Karpas-422 (cell line): ENCODE results near the gene OTOP3. TPM values are rescaled to one million over a fixed set of nuclear protein-coding genes. Genes with fewer than 3 reads are reported as not detected.

Experiments
- DNase-seq: peaks from one replicate; pipeline ENCODE4 v3.0.0-alpha.2; 2015
- H2AFZ ChIP-seq: fragments of 200-600 bp; sonication (generic); 2 replicates; pipeline ENCODE4 v1.6.1; 2014; ENCODE audit warnings: antibody characterized with exemption, low read length, mixed read lengths
- H3K27ac ChIP-seq: fragments of 200-600 bp; sonication (generic); 2 replicates; pipeline ENCODE4 v1.5.1; 2014; ENCODE audit warnings: mild to moderate bottlenecking, low read length, moderate library complexity
- H3K27me3 ChIP-seq: fragments of 200-600 bp; sonication (generic); 2 replicates; pipeline ENCODE4 v1.6.1; 2014; ENCODE audit warnings: low read length, mixed read lengths
- H3K36me3 ChIP-seq: fragments of 200-600 bp; sonication (generic); 2 replicates; pipeline ENCODE4 v1.6.1; 2014; ENCODE audit warnings: low read length, mixed read lengths; ENCODE audit not compliant: insufficient read depth
- H3K4me1 ChIP-seq: fragments of 200-600 bp; sonication (generic); 2 replicates; pipeline ENCODE4 v1.6.1; 2014; ENCODE audit warnings: mild to moderate bottlenecking, low read length, mixed read lengths
- H3K4me2 ChIP-seq: fragments of 200-600 bp; sonication (generic); 2 replicates; pipeline ENCODE4 v1.6.1; 2014; ENCODE audit warnings: low read length, low read depth, mild to moderate bottlenecking; ENCODE audit not compliant: poor library complexity, severe bottlenecking
- H3K4me3 ChIP-seq: fragments of 200-600 bp; sonication (generic); 2 replicates; pipeline ENCODE4 v1.5.1; 2014; ENCODE audit warnings: mild to moderate bottlenecking, antibody characterized with exemption, low read length, mixed read lengths
- H3K79me2 ChIP-seq: fragments of 200-600 bp; sonication (generic); 2 replicates; pipeline ENCODE4 v1.6.1; 2014; ENCODE audit warnings: mild to moderate bottlenecking, low read length, mixed read lengths
- H3K9ac ChIP-seq: fragments of 200-600 bp; sonication (generic); 2 replicates; pipeline ENCODE4 v1.6.0; 2014; ENCODE audit warnings: low read length
- H3K9me2 ChIP-seq: fragments of 200-600 bp; sonication (generic), shearing (Covaris generic); replicated peaks from 2 replicates; pipeline ENCODE4 v1.6.0; 2014; ENCODE audit warnings: mild to moderate bottlenecking, low read length, moderate library complexity; ENCODE audit not compliant: insufficient read depth
- H3K9me3 ChIP-seq: fragments of 300-700, 200-600 bp; sonication (generic); 2 replicates; pipeline ENCODE4 v1.6.1; 2014; ENCODE audit warnings: low read length, mixed read lengths
- H4K20me1 ChIP-seq: fragments of 200-600 bp; sonication (generic); 2 replicates; pipeline ENCODE4 v1.6.1; 2014; ENCODE audit warnings: mild to moderate bottlenecking, antibody characterized with exemption, low read length, low read depth; ENCODE audit not compliant: insufficient read depth
- total RNA-seq: library from RNA; depleted of rRNA; stranded (reverse); fragments of >200 nt; shearing (Covaris generic); gene quantifications from 2 replicates; pipeline ENCODE4 v1.2.3, GENCODE V29; 2014; ENCODE audit warnings: low replicate concordance

OTOP3 gene
- total RNA-seq, 1 experiment from 2014 or later: not detected

- no peak overlapping the region for H3K4me2 ChIP-seq
Measured at GRCh38 chr17:74921026-74921681, 14.5 kb upstream of the OTOP3 start.

GRCh38 chr17:74921769-74922168, 13.9 kb upstream of the OTOP3 start:
- H3K27me3 ChIP-seq: no peaks in the 10 kb centered on the region

More at GRCh38 chr17:74921026-74921681, 14.5 kb upstream of the OTOP3 start:
- Histone ChIP-seq H2AFZ (no peak overlapping the region), H3K9me2 (no peaks in the 10 kb centered on the region), H3K27me3 (no peaks in the 10 kb centered on the region), H3K36me3 (no peaks in the 10 kb centered on the region), H3K79me2 (no peaks in the 10 kb centered on the region), H3K9ac (no peak overlapping the region), H3K27ac (no peak overlapping the region), H4K20me1 (no peaks in the 10 kb centered on the region), H3K4me3 (no peak overlapping the region), H3K4me1 (no peaks in the 10 kb centered on the region), H3K9me3 (no peaks in the 10 kb centered on the region)
- peak; percentile 35 for DNase-seq

GRCh38 chr17:74922172-74922571, 13.5 kb upstream of the OTOP3 start:
- H3K9me2 ChIP-seq: no peaks in the 10 kb centered on the region
- H3K4me2 ChIP-seq: no peak overlapping the region
- H3K4me1 ChIP-seq: no peaks in the 10 kb centered on the region
- H3K36me3 ChIP-seq: no peaks in the 10 kb centered on the region
- no peak overlapping the region for H3K27ac ChIP-seq
- no peaks in the 10 kb centered on the region for H3K79me2 ChIP-seq
- H3K27me3 ChIP-seq: no peaks in the 10 kb centered on the region
- DNase-seq: no peak
- no peaks in the 10 kb centered on the region for H3K9me3 ChIP-seq
- H3K4me3 ChIP-seq: no peak overlapping the region
- H2AFZ ChIP-seq: no peak overlapping the region
- H4K20me1 ChIP-seq: no peaks in the 10 kb centered on the region
- H3K9ac ChIP-seq: no peak overlapping the region

More at GRCh38 chr17:74921769-74922168, 13.9 kb upstream of the OTOP3 start:
- Histone ChIP-seq H3K36me3 (no peaks in the 10 kb centered on the region), H3K4me2 (no peak overlapping the region), H3K4me3 (no peak overlapping the region), H3K9me2 (no peaks in the 10 kb centered on the region), H3K9me3 (no peaks in the 10 kb centered on the region), H3K4me1 (no peaks in the 10 kb centered on the region), H2AFZ (no peak overlapping the region), H3K79me2 (no peaks in the 10 kb centered on the region), H4K20me1 (no peaks in the 10 kb centered on the region), H3K9ac (no peak overlapping the region), H3K27ac (no peak overlapping the region)
- peak; percentile 10 for DNase-seq

DNA sequence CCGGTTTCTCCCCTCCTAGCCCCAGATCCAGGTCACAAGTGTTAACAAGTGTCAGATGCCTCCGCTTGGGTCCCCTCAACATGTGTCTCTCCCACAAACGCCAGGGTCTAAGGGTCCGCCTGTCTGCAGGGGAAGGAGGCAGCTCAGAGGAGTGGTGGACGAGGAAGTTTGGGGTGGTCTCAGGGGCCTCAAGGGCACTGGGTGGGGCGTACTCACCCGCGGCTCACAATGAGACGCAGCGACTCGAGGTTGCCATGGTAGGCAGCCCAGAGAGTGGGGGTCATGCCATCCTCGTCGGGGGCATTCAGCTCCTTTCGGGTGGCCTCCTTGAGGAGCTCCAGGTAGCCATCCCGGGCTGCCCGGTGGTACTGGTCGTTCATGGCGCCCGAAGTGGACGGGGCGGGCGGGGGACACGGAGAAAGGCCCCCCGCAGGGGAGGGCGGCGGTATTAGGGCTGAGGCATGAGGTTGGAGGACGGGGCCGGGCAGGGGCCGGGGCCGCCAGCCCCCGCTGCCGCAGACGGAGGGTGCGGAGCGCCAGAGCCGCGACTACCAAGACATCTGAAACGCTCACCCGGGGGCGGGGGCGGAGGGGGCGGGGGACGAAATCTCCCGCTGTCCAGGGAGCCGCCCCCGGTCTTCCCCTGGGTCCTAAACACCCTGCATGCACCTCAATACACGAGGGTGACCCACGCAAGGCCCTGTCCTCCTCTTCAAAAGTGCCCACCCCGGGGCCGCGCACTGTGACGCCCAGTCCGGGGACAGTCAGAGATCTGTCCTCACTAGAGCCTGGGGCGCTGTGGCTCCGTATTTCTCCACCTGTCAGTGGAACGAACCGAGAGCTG, 12.8 kb upstream of the OTOP3 start, which contains the start of gene USH1G:
Gene USH1G, minus strand, starts transcription at position 562 of the 844 bp plus-strand sequence. Its CDS starts 182 bp downstream, at position 380.
- DNase-seq: peak; percentile 24
- no peaks in the 10 kb centered on the region for H3K9me2 ChIP-seq
- H3K79me2 ChIP-seq: no peaks in the 10 kb centered on the region
- H3K4me1 ChIP-seq: no peaks in the 10 kb centered on the region
- H3K9me3 ChIP-seq: no peaks in the 10 kb centered on the region
- no peak within 1 kb of the TSS for H3K27ac ChIP-seq
- no peak within 1 kb of the TSS for H3K9ac ChIP-seq
- H3K4me3 ChIP-seq: no peak within 1 kb of the TSS
- H3K4me2 ChIP-seq: no peak within 1 kb of the TSS
- no peaks in the 10 kb centered on the region for H3K36me3 ChIP-seq
- no peak within 1 kb of the TSS for H2AFZ ChIP-seq
- no peaks in the 10 kb centered on the region for H4K20me1 ChIP-seq
- no peaks in the 10 kb centered on the region for H3K27me3 ChIP-seq

GRCh38 chr17:74923538-74924249, 12.0 kb upstream of the OTOP3 start:
- Histone ChIP-seq H3K36me3 (no peaks in the 10 kb centered on the region), H3K79me2 (no peaks in the 10 kb centered on the region), H3K9ac (no peak overlapping the region), H3K9me2 (no peaks in the 10 kb centered on the region), H3K9me3 (no peaks in the 10 kb centered on the region), H3K4me3 (no peak overlapping the region), H4K20me1 (no peaks in the 10 kb centered on the region), H3K4me2 (no peak overlapping the region), H3K4me1 (no peaks in the 10 kb centered on the region), H2AFZ (no peak overlapping the region), H3K27me3 (no peaks in the 10 kb centered on the region), H3K27ac (no peak overlapping the region)
- peak; percentile 41 for DNase-seq

GRCh38 chr17:74924250-74924948, 11.3 kb upstream of the OTOP3 start, which contains the start of gene OTOP2:
Gene OTOP2 (plus strand): TSS chr17:74924273. CDS start chr17:74924633, 360 bp downstream.
- no peak within 1 kb of the TSS for H2AFZ ChIP-seq
- no peaks in the 10 kb centered on the region for H3K36me3 ChIP-seq
- no peak within 1 kb of the TSS for H3K4me3 ChIP-seq
- no peak within 1 kb of the TSS for H3K4me2 ChIP-seq
- DNase-seq: peak; percentile 33
- no peaks in the 10 kb centered on the region for H4K20me1 ChIP-seq
- H3K4me1 ChIP-seq: no peaks in the 10 kb centered on the region
- no peak within 1 kb of the TSS for H3K9ac ChIP-seq
- H3K27ac ChIP-seq: no peak within 1 kb of the TSS
- H3K27me3 ChIP-seq: no peaks in the 10 kb centered on the region
- H3K9me2 ChIP-seq: no peaks in the 10 kb centered on the region
- H3K79me2 ChIP-seq: no peaks in the 10 kb centered on the region
- no peaks in the 10 kb centered on the region for H3K9me3 ChIP-seq

GRCh38 chr17:74925242-74925641, 10.5 kb upstream of the OTOP3 start:
- H3K9ac ChIP-seq: no peak overlapping the region
- peak; percentile 34 for DNase-seq
- no peak overlapping the region for H3K4me2 ChIP-seq
- H3K4me1 ChIP-seq: no peaks in the 10 kb centered on the region
- no peaks in the 10 kb centered on the region for H3K36me3 ChIP-seq
- H3K27me3 ChIP-seq: no peaks in the 10 kb centered on the region
- H3K27ac ChIP-seq: no peak overlapping the region
- no peaks in the 10 kb centered on the region for H3K79me2 ChIP-seq
- no peaks in the 10 kb centered on the region for H3K9me3 ChIP-seq
- H3K9me2 ChIP-seq: no peaks in the 10 kb centered on the region
- H2AFZ ChIP-seq: no peak overlapping the region
- no peak overlapping the region for H3K4me3 ChIP-seq
- H4K20me1 ChIP-seq: no peaks in the 10 kb centered on the region
